Activated naive CD8-positive, alpha-beta T cell treated with anti-CD3 and anti-CD28 coated beads, Interleukin-2, amount 10 ng/mL, durations not matched to agents 7 days and 5 days (primary cell): Measurements from ENCODE around the gene VWA3A. TPM values are rescaled to one million over a fixed set of nuclear protein-coding genes. Genes with fewer than 3 reads are reported as not detected.
"Not testable (repeated sequence)": the region's sequence is repeated elsewhere in the genome, so short reads cannot be mapped to it uniquely, and the experiment has no call there.

Source experiments
- ATAC-seq: fragments of 150-1000 bp; cut with Tn5 transposase; one replicate; pipeline ENCODE4 v1.10.0; 2021; ENCODE audit warnings: low read depth, moderate library complexity
- POLR2A ChIA-PET: fragments of 350-600 bp; sonication (Branson Sonifier 250); formaldehyde crosslinking; loops from one replicate; lab custom pipeline; 2021; ENCODE audit warnings: antibody characterized with exemption; lab: Charles Lee
- DNase-seq: peaks from one replicate; pipeline ENCODE4 v3.0.0; 2021
- H3K27ac Mint-ChIP-seq: one replicate; pipeline ENCODE4 v1.8.0; 2022; ENCODE audit warnings: mild to moderate bottlenecking, mixed read lengths
- H3K27me3 Mint-ChIP-seq: one replicate; pipeline ENCODE4 v1.8.0; 2022; ENCODE audit warnings: mild to moderate bottlenecking, moderate library complexity, mixed read lengths
- H3K36me3 Mint-ChIP-seq: one replicate; pipeline ENCODE4 v1.8.0; 2021; ENCODE audit warnings: mild to moderate bottlenecking, mixed read lengths
- H3K4me1 Mint-ChIP-seq: one replicate; pipeline ENCODE4 v1.8.0; 2021; ENCODE audit warnings: mixed read lengths
- H3K4me3 Mint-ChIP-seq: one replicate; pipeline ENCODE4 v1.8.0; 2022; ENCODE audit warnings: mild to moderate bottlenecking, moderate library complexity, mixed read lengths
- H3K9me3 Mint-ChIP-seq: one replicate; pipeline ENCODE4 v1.8.0; 2021; ENCODE audit warnings: mixed read lengths
- total RNA-seq, 2 experiments: library from RNA; stranded (reverse); gene quantifications; one replicate each; pipeline ENCODE4 v1.2.3, GENCODE V29; 2021

The VWA3A gene
- total RNA-seq, 2 experiments from 2014 or later, result 0.42 to 0.51 TPM

- H3K27ac Mint-ChIP-seq, result no peak overlapping the region
Observed at GRCh38 chr16:22130528-22130927, 38.2 kb downstream of the VWA3A start.

GRCh38 chr16:22132801-22133200 lies 40.5 kb downstream of the VWA3A start:
- POLR2A ChIA-PET, result interaction anchor here (0.7 kb wide), 1 partner anchor 119 kb away, joined by 3 read pairs; no protein-coding TSS in a partner anchor
- no peaks in the 10 kb centered on the region for H3K9me3 Mint-ChIP-seq
- H3K4me3 Mint-ChIP-seq, result no peak overlapping the region
- DNase-seq (no peak), ATAC-seq (no peak)
- H3K36me3 Mint-ChIP-seq, result no peaks in the 10 kb centered on the region
- no peaks in the 10 kb centered on the region for H3K4me1 Mint-ChIP-seq
- peaks cover 3% of the 10 kb centered on the region for H3K27me3 Mint-ChIP-seq
- no peak overlapping the region for H3K27ac Mint-ChIP-seq

More at GRCh38 chr16:22130528-22130927, 38.2 kb downstream of the VWA3A start:
- Mint-ChIP-seq H3K36me3 (no peaks in the 10 kb centered on the region), H3K4me1 (no peaks in the 10 kb centered on the region), H3K9me3 (no peaks in the 10 kb centered on the region), H3K27me3 (no peaks in the 10 kb centered on the region), H3K4me3 (no peak overlapping the region)
- ATAC-seq, result no peak
- POLR2A ChIA-PET, result no interaction called here
- no peak for DNase-seq

GRCh38 chr16:22138482-22138881 lies 46.1 kb downstream of the VWA3A start:
- no peaks in the 10 kb centered on the region for H3K4me1 Mint-ChIP-seq
- H3K4me3 Mint-ChIP-seq, result no peak overlapping the region
- no peak overlapping the region for H3K27ac Mint-ChIP-seq
- POLR2A ChIA-PET, result no interaction called here
- H3K27me3 Mint-ChIP-seq, result peaks cover 3% of the 10 kb centered on the region
- H3K9me3 Mint-ChIP-seq, result no peaks in the 10 kb centered on the region
- ATAC-seq (no peak), DNase-seq (no peak)
- no peaks in the 10 kb centered on the region for H3K36me3 Mint-ChIP-seq

- ATAC-seq (no peak), DNase-seq (no peak)
- Mint-ChIP-seq H3K27me3 (peaks cover 5% of the 10 kb centered on the region), H3K9me3 (no peaks in the 10 kb centered on the region), H3K36me3 (no peaks in the 10 kb centered on the region), H3K4me3 (no peak overlapping the region), H3K27ac (no peak overlapping the region), H3K4me1 (no peaks in the 10 kb centered on the region)
- POLR2A ChIA-PET, result no interaction called here
Observed at GRCh38 chr16:22139008-22139407, 46.7 kb downstream of the VWA3A start.

GRCh38 chr16:22139732-22140131 lies 47.4 kb downstream of the VWA3A start:
- DNase-seq, result no peak
- H3K4me1 Mint-ChIP-seq, result no peaks in the 10 kb centered on the region
- no peaks in the 10 kb centered on the region for H3K9me3 Mint-ChIP-seq
- POLR2A ChIA-PET, result no interaction called here
- H3K27ac Mint-ChIP-seq, result no peak overlapping the region
- no peak overlapping the region for H3K4me3 Mint-ChIP-seq
- H3K27me3 Mint-ChIP-seq, result peaks cover 9% of the 10 kb centered on the region
- H3K36me3 Mint-ChIP-seq, result no peaks in the 10 kb centered on the region
- no peak for ATAC-seq

GRCh38 chr16:22141767-22142166 lies 49.4 kb downstream of the VWA3A start:
- Mint-ChIP-seq H3K36me3 (no peaks in the 10 kb centered on the region), H3K4me3 (no peak overlapping the region), H3K4me1 (no peaks in the 10 kb centered on the region), H3K27ac (no peak overlapping the region), H3K27me3 (peaks cover 6% of the 10 kb centered on the region), H3K9me3 (no peaks in the 10 kb centered on the region)
- no peak for DNase-seq
- no peak for ATAC-seq
- POLR2A ChIA-PET, result no interaction called here

- Mint-ChIP-seq H3K4me1 (no peaks in the 10 kb centered on the region), H3K36me3 (no peaks in the 10 kb centered on the region), H3K27ac (no peak overlapping the region), H3K4me3 (no peak overlapping the region), H3K27me3 (peaks cover 6% of the 10 kb centered on the region), H3K9me3 (no peaks in the 10 kb centered on the region)
- no peak for ATAC-seq
- DNase-seq, result no peak
- POLR2A ChIA-PET, result no interaction called here
Observed at GRCh38 chr16:22144520-22144919, 52.2 kb downstream of the VWA3A start.

- Mint-ChIP-seq H3K4me3 (no peak overlapping the region), H3K27me3 (peaks cover 6% of the 10 kb centered on the region)
- POLR2A ChIA-PET, result no interaction called here
Observed at GRCh38 chr16:22147853-22148252, 55.5 kb downstream of the VWA3A start.

GRCh38 chr16:22151246-22151998 lies 59.1 kb downstream of the VWA3A start:
- no peaks in the 10 kb centered on the region for H3K9me3 Mint-ChIP-seq
- H3K4me3 Mint-ChIP-seq, result no peak overlapping the region
- no peak for ATAC-seq
- no peaks in the 10 kb centered on the region for H3K36me3 Mint-ChIP-seq
- POLR2A ChIA-PET, result no interaction called here
- no peaks in the 10 kb centered on the region for H3K4me1 Mint-ChIP-seq
- H3K27ac Mint-ChIP-seq, result no peak overlapping the region
- no peak for DNase-seq
- no peaks in the 10 kb centered on the region for H3K27me3 Mint-ChIP-seq

More at GRCh38 chr16:22147853-22148252, 55.5 kb downstream of the VWA3A start:
- Mint-ChIP-seq H3K9me3 (no peaks in the 10 kb centered on the region), H3K36me3 (no peaks in the 10 kb centered on the region), H3K27ac (no peak overlapping the region), H3K4me1 (no peaks in the 10 kb centered on the region)
- no peak for DNase-seq
- no peak for ATAC-seq

GRCh38 chr16:22152316-22152715 lies 60.0 kb downstream of the VWA3A start:
- no peak for ATAC-seq
- Mint-ChIP-seq H3K4me3 (no peak overlapping the region), H3K27ac (no peak overlapping the region), H3K36me3 (no peaks in the 10 kb centered on the region), H3K27me3 (no peaks in the 10 kb centered on the region), H3K9me3 (no peaks in the 10 kb centered on the region), H3K4me1 (no peaks in the 10 kb centered on the region)
- no peak for DNase-seq
- POLR2A ChIA-PET, result no interaction called here

GRCh38 chr16:22153078-22153477 lies 60.7 kb downstream of the VWA3A start:
- H3K9me3 Mint-ChIP-seq, H3K27ac Mint-ChIP-seq, H3K27me3 Mint-ChIP-seq, H3K4me3 Mint-ChIP-seq, DNase-seq, H3K36me3 Mint-ChIP-seq, ATAC-seq, POLR2A ChIA-PET, H3K4me1 Mint-ChIP-seq: not testable (repeated sequence)

- Mint-ChIP-seq H3K9me3 (peaks cover 4% of the 10 kb centered on the region), H3K27ac (no peak overlapping the region), H3K4me3 (no peak overlapping the region), H3K27me3 (peaks cover 16% of the 10 kb centered on the region), H3K36me3 (no peaks in the 10 kb centered on the region), H3K4me1 (no peaks in the 10 kb centered on the region)
- DNase-seq, result no peak
- ATAC-seq, result no peak
- POLR2A ChIA-PET, result no interaction called here
Observed at GRCh38 chr16:22161401-22161800, 69.1 kb downstream of the VWA3A start.

- peak; percentile 42 for DNase-seq
- H3K9me3 Mint-ChIP-seq, result peaks cover 4% of the 10 kb centered on the region
- no peak within 1 kb of the TSS for H3K4me3 Mint-ChIP-seq
- peak; percentile 56 for ATAC-seq
- H3K27ac Mint-ChIP-seq, result no peak within 1 kb of the TSS
- POLR2A ChIA-PET, result no interaction called here
- H3K36me3 Mint-ChIP-seq, result no peaks in the 10 kb centered on the region
- peaks cover 16% of the 10 kb centered on the region for H3K27me3 Mint-ChIP-seq
- no peaks in the 10 kb centered on the region for H3K4me1 Mint-ChIP-seq
Observed at GRCh38 chr16:22161999-22162655, 69.8 kb downstream of the VWA3A start, which contains the start of gene SDR42E2. Gene SDR42E2, plus strand, starts transcription at chr16:22162506. Its CDS starts 3,077 bp downstream, at chr16:22165583.

GRCh38 chr16:22162656-22163009 lies 70.3 kb downstream of the VWA3A start:
- no peak overlapping the region for H3K4me3 Mint-ChIP-seq
- peaks cover 16% of the 10 kb centered on the region for H3K27me3 Mint-ChIP-seq
- H3K36me3 Mint-ChIP-seq, result no peaks in the 10 kb centered on the region
- H3K27ac Mint-ChIP-seq, result no peak overlapping the region
- POLR2A ChIA-PET, result no interaction called here
- ATAC-seq (no peak), DNase-seq (no peak)
- peaks cover 4% of the 10 kb centered on the region for H3K9me3 Mint-ChIP-seq
- H3K4me1 Mint-ChIP-seq, result no peaks in the 10 kb centered on the region
